Measurements from ENCODE around the gene UNC80. TPM values are rescaled to one million over a fixed set of nuclear protein-coding genes. Genes with fewer than 3 reads are reported as not detected.

The UNC80 gene
- total and polyA plus RNA-seq, 2 donors (not counting 1 experiment from before 2014, with no cell fraction given): not detected

DNA sequence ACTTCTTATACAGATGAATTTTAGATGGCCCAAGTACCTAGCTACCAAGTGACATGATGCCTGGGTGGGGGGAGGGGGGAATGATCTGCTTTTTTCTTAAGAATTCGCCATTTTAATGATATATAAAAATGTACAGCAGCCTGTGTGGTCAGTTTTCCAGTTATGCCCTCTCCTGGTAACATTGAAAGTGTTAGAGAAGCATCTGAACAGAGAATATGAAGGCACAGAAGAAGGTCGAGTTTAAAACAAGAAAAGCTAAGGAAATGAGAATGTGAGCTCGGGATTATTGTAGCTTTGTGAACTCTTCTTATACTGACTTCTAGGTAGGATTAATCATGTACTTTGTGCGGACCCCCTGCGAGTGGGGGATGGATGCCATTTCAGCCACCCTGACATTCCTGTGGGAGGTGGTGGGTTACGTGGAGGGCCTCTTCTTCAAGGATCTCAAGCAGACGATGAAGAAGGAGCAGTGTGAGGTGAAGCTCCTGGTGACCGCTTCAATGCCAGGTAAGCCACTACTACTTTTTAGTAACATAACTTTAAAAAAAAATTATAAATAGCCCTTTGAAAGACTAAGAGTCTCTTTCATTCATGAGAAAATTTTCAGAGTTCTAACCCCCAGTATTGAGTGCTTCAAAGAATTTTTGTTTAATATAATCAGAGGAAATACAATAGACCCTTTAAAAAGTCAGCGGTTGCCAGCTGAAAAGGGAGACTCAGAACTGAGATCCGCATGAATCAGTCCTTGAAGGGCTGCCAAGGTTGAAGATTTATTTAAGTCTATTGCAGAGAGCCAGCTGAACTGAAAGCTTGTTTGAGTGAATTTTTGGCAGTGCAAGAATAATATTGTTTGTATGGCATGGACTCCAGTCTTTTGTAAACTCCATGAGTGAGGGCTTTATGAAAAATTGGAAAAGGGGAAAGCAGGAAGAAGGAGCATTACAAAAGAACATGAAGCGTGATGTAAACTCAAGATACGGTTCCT lies 162.2 kb downstream of the UNC80 start:
- ChIA-PET CTCF (interaction anchor here (0.7 kb wide), 1 partner anchor 1104 kb away, joined by 5 read pairs; no protein-coding TSS in a partner anchor), POLR2A (no interaction called here)
- no peaks in the 10 kb centered on the region for H3K4me1 Mint-ChIP-seq
- intact Hi-C loops (cut with micrococcal nuclease): no loop called here
- Histone ChIP-seq H3K79me2 (ENCODE audit: control insufficient read depth, insufficient read depth, low read length) (no peaks in the 10 kb centered on the region), H3K4me3 (ENCODE audit: control extremely low read depth in 1 of 5, extremely low read depth in 1 of 5, insufficient read depth in 1 of 5, low read depth in 2 of 5, low read length in 4 of 5) (no peak overlapping the region), H3K9ac (ENCODE audit: low read length) (no peak overlapping the region), H3K4me2 (replicated peaks; ENCODE audit: low read depth, low read length, poor library complexity, severe bottlenecking) (no peak overlapping the region), H3K27ac (ENCODE audit: low read length in 2 of 2) (no peak overlapping the region), H2AFZ (ENCODE audit: insufficient read depth, low read depth, low read length, poor library complexity, severe bottlenecking) (no peak overlapping the region), H3K36me3 (replicated peaks in 1 of 2; ENCODE audit: control extremely low read depth in 1 of 2, control insufficient read depth in 1 of 2, extremely low read depth in 1 of 2, insufficient read depth in 2 of 2, low read length in 1 of 2) (no peaks in the 10 kb centered on the region), H3K4me1 (ENCODE audit: control insufficient read depth in 2 of 2, insufficient read depth in 2 of 2, low read length in 2 of 2) (no peaks in the 10 kb centered on the region), H3K27me3 (replicated peaks in 1 of 4; ENCODE audit: control extremely low read depth in 1 of 4, control insufficient read depth in 3 of 4, insufficient read depth in 4 of 4, low read length in 3 of 4) (no peaks in the 10 kb centered on the region), H4K20me1 (ENCODE audit: control insufficient read depth, insufficient read depth, low read length, poor library complexity, severe bottlenecking) (no peaks in the 10 kb centered on the region), H3K9me3 (ENCODE audit: control extremely low read depth in 1 of 3, control insufficient read depth in 2 of 3, insufficient read depth in 1 of 3, low read length in 2 of 3) (no peaks in the 10 kb centered on the region)
- peaks cover 8% of the 10 kb centered on the region for H3K27me3 Mint-ChIP-seq
- DNase-seq (no peak), ATAC-seq (ENCODE audit: low read depth) (no peak)
- no peak overlapping the region for H3K4me3 Mint-ChIP-seq
- no peak for TF ChIP-seq EZH2 (IDR thresholded peaks at IDR 0.05; ENCODE audit: borderline replicate concordance, insufficient read depth, low read depth, low read length, poor library complexity, severe bottlenecking)
- TF ChIP-seq, protein P1, sequence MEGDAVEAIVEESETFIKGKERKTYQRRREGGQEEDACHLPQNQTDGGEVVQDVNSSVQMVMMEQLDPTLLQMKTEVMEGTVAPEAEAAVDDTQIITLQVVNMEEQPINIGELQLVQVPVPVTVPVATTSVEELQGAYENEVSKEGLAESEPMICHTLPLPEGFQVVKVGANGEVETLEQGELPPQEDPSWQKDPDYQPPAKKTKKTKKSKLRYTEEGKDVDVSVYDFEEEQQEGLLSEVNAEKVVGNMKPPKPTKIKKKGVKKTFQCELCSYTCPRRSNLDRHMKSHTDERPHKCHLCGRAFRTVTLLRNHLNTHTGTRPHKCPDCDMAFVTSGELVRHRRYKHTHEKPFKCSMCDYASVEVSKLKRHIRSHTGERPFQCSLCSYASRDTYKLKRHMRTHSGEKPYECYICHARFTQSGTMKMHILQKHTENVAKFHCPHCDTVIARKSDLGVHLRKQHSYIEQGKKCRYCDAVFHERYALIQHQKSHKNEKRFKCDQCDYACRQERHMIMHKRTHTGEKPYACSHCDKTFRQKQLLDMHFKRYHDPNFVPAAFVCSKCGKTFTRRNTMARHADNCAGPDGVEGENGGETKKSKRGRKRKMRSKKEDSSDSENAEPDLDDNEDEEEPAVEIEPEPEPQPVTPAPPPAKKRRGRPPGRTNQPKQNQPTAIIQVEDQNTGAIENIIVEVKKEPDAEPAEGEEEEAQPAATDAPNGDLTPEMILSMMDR (IDR thresholded peaks at IDR 0.05): no peak
- no peak overlapping the region for H3K27ac Mint-ChIP-seq
- no peaks in the 10 kb centered on the region for H3K9me3 Mint-ChIP-seq (ENCODE audit: insufficient read depth)
- WGBS (ENCODE audit: insufficient coverage): 88% methylated on average over 4 of the region's 12 CpGs

DNA sequence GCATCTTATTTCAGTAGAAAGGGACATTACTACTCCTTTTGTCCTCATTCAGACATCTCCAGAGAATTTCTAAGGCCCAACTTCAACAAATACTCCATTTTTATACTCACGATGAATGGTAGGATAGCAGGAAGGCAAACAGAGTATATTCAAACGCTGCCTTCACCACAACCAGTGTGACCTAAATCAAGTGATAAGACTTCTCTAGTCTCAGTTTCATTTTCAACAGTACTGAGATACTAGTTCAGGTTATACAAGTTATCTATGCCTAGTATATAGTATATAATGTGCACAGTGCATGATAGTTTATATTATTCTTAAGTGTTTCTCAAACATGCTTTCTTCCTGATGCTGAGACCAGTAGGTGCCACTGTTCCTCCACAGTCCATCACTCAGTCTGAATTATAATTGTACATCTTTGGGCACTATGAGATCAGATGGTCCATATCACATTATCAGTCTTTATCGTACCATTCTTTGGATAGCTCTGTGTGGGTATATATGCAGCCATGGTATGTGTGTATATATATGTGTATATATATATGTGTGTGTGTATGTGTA lies 164.6 kb downstream of the UNC80 start:
- Histone ChIP-seq H3K9me3 (ENCODE audit: control extremely low read depth in 1 of 3, control insufficient read depth in 2 of 3, insufficient read depth in 1 of 3, low read length in 2 of 3) (no peaks in the 10 kb centered on the region), H3K36me3 (replicated peaks in 1 of 2; ENCODE audit: control extremely low read depth in 1 of 2, control insufficient read depth in 1 of 2, extremely low read depth in 1 of 2, insufficient read depth in 2 of 2, low read length in 1 of 2) (no peaks in the 10 kb centered on the region), H3K4me3 (ENCODE audit: control extremely low read depth in 1 of 5, extremely low read depth in 1 of 5, insufficient read depth in 1 of 5, low read depth in 2 of 5, low read length in 4 of 5) (no peak overlapping the region), H4K20me1 (ENCODE audit: control insufficient read depth, insufficient read depth, low read length, poor library complexity, severe bottlenecking) (no peaks in the 10 kb centered on the region), H3K27ac (ENCODE audit: low read length in 2 of 2) (no peak overlapping the region), H3K9ac (ENCODE audit: low read length) (no peak overlapping the region), H2AFZ (ENCODE audit: insufficient read depth, low read depth, low read length, poor library complexity, severe bottlenecking) (no peak overlapping the region), H3K4me2 (replicated peaks; ENCODE audit: low read depth, low read length, poor library complexity, severe bottlenecking) (no peak overlapping the region), H3K27me3 (replicated peaks in 1 of 4; ENCODE audit: control extremely low read depth in 1 of 4, control insufficient read depth in 3 of 4, insufficient read depth in 4 of 4, low read length in 3 of 4) (no peaks in the 10 kb centered on the region), H3K4me1 (ENCODE audit: control insufficient read depth in 2 of 2, insufficient read depth in 2 of 2, low read length in 2 of 2) (no peaks in the 10 kb centered on the region), H3K79me2 (ENCODE audit: control insufficient read depth, insufficient read depth, low read length) (no peaks in the 10 kb centered on the region)
- ATAC-seq (ENCODE audit: low read depth): no peak
- no CpG with 5 or more reads among the region's 3 CpGs for WGBS (ENCODE audit: insufficient coverage)
- no peaks in the 10 kb centered on the region for H3K9me3 Mint-ChIP-seq (ENCODE audit: insufficient read depth)
- POLR2A ChIA-PET: no interaction called here
- TF ChIP-seq, protein P1 (IDR thresholded peaks at IDR 0.05): no peak
- no peak for TF ChIP-seq EZH2 (IDR thresholded peaks at IDR 0.05; ENCODE audit: borderline replicate concordance, insufficient read depth, low read depth, low read length, poor library complexity, severe bottlenecking)
- DNase-seq: no peak
- no peaks in the 10 kb centered on the region for H3K4me1 Mint-ChIP-seq
- H3K27ac Mint-ChIP-seq: no peak overlapping the region
- intact Hi-C loops (cut with micrococcal nuclease): no loop called here
- H3K4me3 Mint-ChIP-seq: no peak overlapping the region
- CTCF ChIA-PET: no interaction called here
- H3K27me3 Mint-ChIP-seq: peaks cover 12% of the 10 kb centered on the region

Measured in B cell (primary cell).